Caco-2 (cell line): ENCODE results near the gene PITPNM3. TPM values are rescaled to one million over a fixed set of nuclear protein-coding genes. Genes with fewer than 3 reads are reported as not detected.

Experiments used
- BruUV-seq: library from RNA; stranded (reverse); fragments of 400-500 nt; replicated peaks from 2 replicates; lab custom pipeline; 2021; lab: Mats Ljungman, UMichigan
- CTCF ChIA-PET: fragments of 300-600 bp; sonication (Branson Sonifier 250); formaldehyde crosslinking; loops from one replicate; lab custom pipeline; 2022; ENCODE audit warnings: antibody characterized with exemption; lab: Charles Lee
- POLR2A ChIA-PET: fragments of 300-600 bp; sonication (Branson Sonifier 250); formaldehyde crosslinking; loops from one replicate; lab custom pipeline; 2022; ENCODE audit warnings: antibody characterized with exemption; lab: Charles Lee
- DNase-seq, 2 experiments: peaks; one replicate each; pipeline versions ENCODE4 v3.0.0 to v3.0.0-alpha.2; 2020 to 2022
- H3K27me3 ChIP-seq: replicated peaks from 2 replicates; pipeline ENCODE4 v1.6.0; 2011; ENCODE audit warnings: low read length; ENCODE audit not compliant: control insufficient read depth, insufficient read depth
- H3K36me3 ChIP-seq: 2 replicates; pipeline ENCODE4 v1.5.1; 2011; ENCODE audit warnings: low read length; ENCODE audit not compliant: control insufficient read depth, insufficient read depth
- H3K4me1 ChIP-seq: fragments of 250-450 bp; sonication (Bioruptor Pico); 2 replicates; pipeline ENCODE4 v1.5.1; 2020; ENCODE audit warnings: mild to moderate bottlenecking
- H3K4me3 ChIP-seq: 2 replicates; pipeline ENCODE4 v1.5.1; 2011; ENCODE audit warnings: low read depth, mild to moderate bottlenecking, control low read depth, low read length
- H3K9me3 ChIP-seq: fragments of 250-450 bp; sonication (Bioruptor Pico); 2 replicates; pipeline ENCODE4 v1.5.1; 2020; ENCODE audit warnings: mild to moderate bottlenecking, moderate library complexity
- H3K27ac Mint-ChIP-seq: one replicate; pipeline ENCODE4 v1.8.0; 2022; ENCODE audit warnings: mixed read lengths; ENCODE audit not compliant: unreplicated experiment
- H3K27me3 Mint-ChIP-seq: one replicate; pipeline ENCODE4 v1.8.0; 2022; ENCODE audit warnings: mixed read lengths; ENCODE audit not compliant: insufficient read depth, unreplicated experiment
- H3K36me3 Mint-ChIP-seq: one replicate; pipeline ENCODE4 v1.8.0; 2022; ENCODE audit warnings: mild to moderate bottlenecking, mixed read lengths; ENCODE audit not compliant: insufficient read depth, unreplicated experiment
- H3K4me1 Mint-ChIP-seq: one replicate; pipeline ENCODE4 v1.8.0; 2022; ENCODE audit warnings: low read depth, mixed read lengths; ENCODE audit not compliant: unreplicated experiment
- H3K4me3 Mint-ChIP-seq: one replicate; pipeline ENCODE4 v1.8.0; 2022; ENCODE audit warnings: mild to moderate bottlenecking, moderate library complexity, mixed read lengths; ENCODE audit not compliant: unreplicated experiment
- H3K9me3 Mint-ChIP-seq: one replicate; pipeline ENCODE4 v1.8.0; 2022; ENCODE audit warnings: mixed read lengths; ENCODE audit not compliant: unreplicated experiment
- CTCF ChIP-seq, 2 experiments: fragments of 200-600 bp in 1 of 2; IDR thresholded peaks; 1 replicate in 1 of 2; 2 replicates in 1 of 2; pipeline versions ENCODE4 v1.5.1 to v1.8.0; 2011 to 2022; ENCODE audit warnings: antibody characterized with exemption in 1 of 2, control low read depth in 1 of 2, inconsistent platforms in 1 of 2, low read depth in 1 of 2, low read length in 1 of 2, mild to moderate bottlenecking in 1 of 2, moderate library complexity in 1 of 2; ENCODE audit not compliant: insufficient read depth in 1 of 2, severe bottlenecking in 1 of 2, unreplicated experiment in 1 of 2
- intact Hi-C: fragments of 100-400 bp; cut with micrococcal nuclease; formaldehyde crosslinking; loops from one replicate; pipeline ENCODE4 v1.10.0; 2022; ENCODE audit not compliant: unreplicated experiment
- total RNA-seq: library from RNA; stranded (reverse); gene quantifications from 2 replicates; pipeline ENCODE4 v1.2.3, GENCODE V29; 2022

The PITPNM3 gene
- total RNA-seq, 1 experiment from 2014 or later, result 0.50 TPM

- Histone ChIP-seq H3K4me3 (no peak overlapping the region), H3K27me3 (no peaks in the 10 kb centered on the region), H3K4me1 (no peaks in the 10 kb centered on the region), H3K9me3 (no peaks in the 10 kb centered on the region), H3K36me3 (no peaks in the 10 kb centered on the region)
- ChIA-PET CTCF (no interaction called here), POLR2A (no interaction called here)
- H3K27ac Mint-ChIP-seq, result no peak overlapping the region
- BruUV-seq, result no TSS peak
- no peaks in the 10 kb centered on the region for H3K4me1 Mint-ChIP-seq
- no peak overlapping the region for H3K4me3 Mint-ChIP-seq
- intact Hi-C loops, result no loop called here
- no peak for DNase-seq
- peaks cover 8% of the 10 kb centered on the region for H3K27me3 Mint-ChIP-seq
- H3K36me3 Mint-ChIP-seq, result no peaks in the 10 kb centered on the region
- no peaks in the 10 kb centered on the region for H3K9me3 Mint-ChIP-seq
- no peak for TF ChIP-seq CTCF (IDR thresholded peaks at IDR 0.05; ENCODE audit: insufficient read depth in 1 of 2, low read depth in 1 of 2, low read length in 1 of 2, severe bottlenecking in 1 of 2, unreplicated experiment in 1 of 2)
Observed at GRCh38 chr17:6462692-6463091, 93.7 kb downstream of the PITPNM3 start.

GRCh38 chr17:6461792-6462524 lies 94.4 kb downstream of the PITPNM3 start:
- no peak overlapping the region for H3K27ac Mint-ChIP-seq
- no peaks in the 10 kb centered on the region for H3K9me3 Mint-ChIP-seq
- ChIA-PET POLR2A (no interaction called here), CTCF (no interaction called here)
- peaks cover 8% of the 10 kb centered on the region for H3K27me3 Mint-ChIP-seq
- H3K9me3 ChIP-seq, result no peaks in the 10 kb centered on the region
- H3K4me1 Mint-ChIP-seq, result no peaks in the 10 kb centered on the region
- no TSS peak for BruUV-seq
- no peak overlapping the region for H3K4me3 ChIP-seq
- no peak for TF ChIP-seq CTCF (IDR thresholded peaks at IDR 0.05; ENCODE audit: insufficient read depth in 1 of 2, low read depth in 1 of 2, low read length in 1 of 2, severe bottlenecking in 1 of 2, unreplicated experiment in 1 of 2)
- H3K4me3 Mint-ChIP-seq, result no peak overlapping the region
- H3K4me1 ChIP-seq, result no peaks in the 10 kb centered on the region
- H3K27me3 ChIP-seq, result no peaks in the 10 kb centered on the region
- intact Hi-C loops, result no loop called here
- DNase-seq, result no peak
- no peaks in the 10 kb centered on the region for H3K36me3 Mint-ChIP-seq
- H3K36me3 ChIP-seq, result no peaks in the 10 kb centered on the region

GRCh38 chr17:6461246-6461645 lies 95.1 kb downstream of the PITPNM3 start:
- no peaks in the 10 kb centered on the region for H3K36me3 ChIP-seq
- ChIA-PET CTCF (no interaction called here), POLR2A (no interaction called here)
- Mint-ChIP-seq H3K4me1 (no peaks in the 10 kb centered on the region), H3K4me3 (no peak overlapping the region), H3K36me3 (no peaks in the 10 kb centered on the region), H3K27ac (no peak overlapping the region), H3K9me3 (no peaks in the 10 kb centered on the region), H3K27me3 (peaks cover 8% of the 10 kb centered on the region)
- intact Hi-C loops, result no loop called here
- TF ChIP-seq CTCF (IDR thresholded peaks at IDR 0.05; ENCODE audit: insufficient read depth in 1 of 2, low read depth in 1 of 2, low read length in 1 of 2, severe bottlenecking in 1 of 2, unreplicated experiment in 1 of 2), result no peak
- BruUV-seq, result no TSS peak
- no peak for DNase-seq
- no peak overlapping the region for H3K4me3 ChIP-seq
- H3K4me1 ChIP-seq, result no peaks in the 10 kb centered on the region
- no peaks in the 10 kb centered on the region for H3K27me3 ChIP-seq
- no peaks in the 10 kb centered on the region for H3K9me3 ChIP-seq
